Measurements from ENCODE around the gene HAND2. TPM values are rescaled to one million over a fixed set of nuclear protein-coding genes. Genes with fewer than 3 reads are reported as not detected.
A peak's percentile ranks its signal among the peaks of the same experiment; 100 is the strongest.

The HAND2 gene
- total and polyA plus RNA-seq, 4 donors = 0.06 to 0.77 (median 0.21) TPM

DNA sequence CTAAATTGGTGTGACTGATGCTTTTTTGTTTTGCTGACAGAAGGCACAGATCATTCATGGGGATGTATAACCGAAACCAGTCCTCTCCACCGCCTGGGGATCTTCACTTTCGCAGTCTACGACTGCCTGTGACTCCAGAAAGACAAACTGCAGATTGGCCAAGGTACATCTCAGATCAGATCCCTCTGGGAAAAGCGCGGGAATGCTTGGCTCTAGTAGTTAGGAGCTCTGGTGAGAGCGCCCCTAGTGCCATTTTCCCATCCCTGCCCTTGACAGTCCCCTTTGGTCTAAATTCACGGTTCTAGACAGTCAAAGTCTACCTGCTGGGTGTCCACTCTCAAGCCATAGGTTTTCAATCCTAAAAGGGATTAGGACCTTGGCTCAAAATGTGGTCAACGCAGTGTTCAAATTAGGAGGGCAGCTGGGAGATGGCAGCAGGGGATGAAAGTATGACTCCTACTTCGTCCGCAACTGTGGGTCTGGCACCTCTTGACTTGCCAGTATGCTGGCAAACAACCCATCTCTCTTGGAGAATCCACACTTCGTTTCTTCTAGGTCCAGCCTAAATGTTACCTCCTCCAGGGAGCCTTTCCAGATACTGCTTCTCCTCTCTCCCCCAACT, 6.9 kb upstream of the HAND2 start:
- peak in 2 of 3 donors; percentile 45 to 64 for DNase-seq
- Histone ChIP-seq H3K36me3 (ENCODE audit: control insufficient read depth in 4 of 4, insufficient read depth in 4 of 4, low read length in 4 of 4) (no peaks in the 10 kb centered on the region), H3K27me3 (ENCODE audit: control insufficient read depth in 3 of 3, insufficient read depth in 3 of 3, low read length in 2 of 3) (peaks cover 15 to 100% (median 93%) of the 10 kb centered on the region in 3 donors)

DNA sequence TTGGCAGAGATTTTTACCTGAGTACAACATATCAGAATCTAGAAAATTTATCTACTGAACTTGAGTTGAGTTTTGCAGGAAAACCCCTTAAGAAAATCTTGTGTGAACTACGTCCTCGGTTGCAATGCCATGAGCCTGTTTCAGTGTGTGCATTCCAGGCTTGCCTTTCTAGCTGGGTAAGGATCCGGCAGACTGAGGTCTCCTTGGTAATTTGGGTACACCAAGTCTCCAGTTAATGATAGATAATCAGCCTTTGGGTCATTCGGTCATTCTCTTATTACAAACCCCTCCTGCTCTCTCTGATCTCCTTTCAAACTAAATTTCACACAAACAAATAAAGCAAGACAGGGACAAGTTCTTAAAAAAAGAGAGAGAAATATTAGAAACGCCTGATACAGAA, 5.9 kb upstream of the HAND2 start:
- 29 to 34% methylated on average over 5 of the region's 5 CpGs for WGBS, 2 donors
- no peak for ATAC-seq (ENCODE audit: insufficient read depth, low FRiP score)

More for the DNA sequence above, 6.9 kb upstream of the HAND2 start:
- TF ChIP-seq, protein P1, sequence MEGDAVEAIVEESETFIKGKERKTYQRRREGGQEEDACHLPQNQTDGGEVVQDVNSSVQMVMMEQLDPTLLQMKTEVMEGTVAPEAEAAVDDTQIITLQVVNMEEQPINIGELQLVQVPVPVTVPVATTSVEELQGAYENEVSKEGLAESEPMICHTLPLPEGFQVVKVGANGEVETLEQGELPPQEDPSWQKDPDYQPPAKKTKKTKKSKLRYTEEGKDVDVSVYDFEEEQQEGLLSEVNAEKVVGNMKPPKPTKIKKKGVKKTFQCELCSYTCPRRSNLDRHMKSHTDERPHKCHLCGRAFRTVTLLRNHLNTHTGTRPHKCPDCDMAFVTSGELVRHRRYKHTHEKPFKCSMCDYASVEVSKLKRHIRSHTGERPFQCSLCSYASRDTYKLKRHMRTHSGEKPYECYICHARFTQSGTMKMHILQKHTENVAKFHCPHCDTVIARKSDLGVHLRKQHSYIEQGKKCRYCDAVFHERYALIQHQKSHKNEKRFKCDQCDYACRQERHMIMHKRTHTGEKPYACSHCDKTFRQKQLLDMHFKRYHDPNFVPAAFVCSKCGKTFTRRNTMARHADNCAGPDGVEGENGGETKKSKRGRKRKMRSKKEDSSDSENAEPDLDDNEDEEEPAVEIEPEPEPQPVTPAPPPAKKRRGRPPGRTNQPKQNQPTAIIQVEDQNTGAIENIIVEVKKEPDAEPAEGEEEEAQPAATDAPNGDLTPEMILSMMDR (IDR thresholded peaks at IDR 0.05; ENCODE audit: control extremely low read depth, extremely low read depth) = no peak
- 25 to 26% methylated on average over 12 of the region's 12 CpGs for whole genome bisulfite sequencing, 2 donors
- no peak for ATAC-seq (ENCODE audit: insufficient read depth, low FRiP score)
- no peak overlapping the region for H3K4me3 ChIP-seq
- peaks cover 0 to 17% (median 0%) of the 10 kb centered on the region in 4 donors for H3K9me3 ChIP-seq (ENCODE audit: control insufficient read depth in 4 of 4, insufficient read depth in 3 of 4, low read length in 3 of 4)
- no peak overlapping the region for H3K9ac ChIP-seq (ENCODE audit: insufficient read depth in 1 of 2, low read length in 2 of 2)
- peak overlapping the region in 1 of 2 donors; percentile 82 for H3K27ac ChIP-seq (ENCODE audit: low read depth in 1 of 2, low read length in 1 of 2)
- peaks cover 0 to 14% (median 12%) of the 10 kb centered on the region in 5 donors for H3K4me1 ChIP-seq (ENCODE audit: control insufficient read depth in 5 of 5, insufficient read depth in 5 of 5, low read length in 5 of 5)

DNA sequence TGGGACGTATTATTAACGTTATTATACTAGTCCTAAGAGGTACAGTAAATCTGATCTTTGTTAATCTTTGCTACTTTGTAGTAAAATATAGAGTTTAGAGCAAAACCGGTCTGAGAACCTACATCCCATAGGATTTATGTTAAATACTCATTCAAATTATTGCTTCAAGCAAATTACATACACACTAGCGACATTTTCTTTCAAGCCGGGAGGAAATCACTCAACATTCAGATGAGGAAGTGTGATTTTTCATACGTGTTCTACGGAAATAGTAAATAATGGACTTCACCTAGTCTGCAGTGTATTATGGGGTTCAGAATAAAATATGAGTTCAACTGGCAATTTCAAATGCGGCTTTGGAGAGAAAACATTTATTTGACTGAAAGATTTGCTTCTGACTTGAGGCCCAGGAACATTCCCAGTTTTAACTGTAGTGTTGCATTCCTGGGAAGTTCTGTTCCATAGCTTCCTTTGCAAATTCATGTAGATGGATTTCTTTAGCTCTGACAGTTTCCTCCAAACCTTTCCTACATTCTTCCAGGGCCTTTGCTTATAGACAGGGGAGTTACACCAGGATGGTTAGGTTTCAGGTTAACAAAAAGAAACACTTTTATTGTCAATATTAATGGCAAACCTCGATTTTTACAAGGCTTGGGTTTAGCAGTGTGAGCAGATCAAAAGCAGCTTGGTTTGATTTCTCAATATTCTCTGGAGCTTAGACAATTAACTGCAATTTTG, 5.3 kb upstream of the HAND2 start:
- WGBS, 2 donors = 13 to 18% methylated on average over 9 of the region's 9 CpGs
- Histone ChIP-seq H3K27ac (ENCODE audit: low read depth in 1 of 2, low read length in 1 of 2) (peak overlapping the region in 1 of 2 donors; percentile 90), H3K4me1 (ENCODE audit: control insufficient read depth in 5 of 5, insufficient read depth in 5 of 5, low read length in 5 of 5) (peaks cover 0 to 20% (median 12%) of the 10 kb centered on the region in 5 donors), H3K4me3 (no peak overlapping the region), H3K36me3 (ENCODE audit: control insufficient read depth in 4 of 4, insufficient read depth in 4 of 4, low read length in 4 of 4) (no peaks in the 10 kb centered on the region), H3K9ac (ENCODE audit: insufficient read depth in 1 of 2, low read length in 2 of 2) (no peak overlapping the region), H3K9me3 (ENCODE audit: control insufficient read depth in 4 of 4, insufficient read depth in 3 of 4, low read length in 3 of 4) (peaks cover 0 to 27% (median 0%) of the 10 kb centered on the region in 4 donors), H3K27me3 (ENCODE audit: control insufficient read depth in 3 of 3, insufficient read depth in 3 of 3, low read length in 2 of 3) (peaks cover 21 to 100% (median 99%) of the 10 kb centered on the region in 3 donors)
- TF ChIP-seq, protein P1 (IDR thresholded peaks at IDR 0.05; ENCODE audit: control extremely low read depth, extremely low read depth) = no peak
- peak in 2 of 3 donors; percentile 8 to 23 for DNase-seq
- ATAC-seq (ENCODE audit: insufficient read depth, low FRiP score) = no peak

More for the DNA sequence above, 5.9 kb upstream of the HAND2 start:
- H3K27ac ChIP-seq (ENCODE audit: low read depth in 1 of 2, low read length in 1 of 2) = peak overlapping the region in 1 of 2 donors; percentile 55
- peaks cover 21 to 100% (median 99%) of the 10 kb centered on the region in 3 donors for H3K27me3 ChIP-seq (ENCODE audit: control insufficient read depth in 3 of 3, insufficient read depth in 3 of 3, low read length in 2 of 3)
- peak in 2 of 3 donors; percentile 11 to 18 for DNase-seq
- no peaks in the 10 kb centered on the region for H3K36me3 ChIP-seq (ENCODE audit: control insufficient read depth in 4 of 4, insufficient read depth in 4 of 4, low read length in 4 of 4)
- H3K4me3 ChIP-seq = no peak overlapping the region
- H3K9me3 ChIP-seq (ENCODE audit: control insufficient read depth in 4 of 4, insufficient read depth in 3 of 4, low read length in 3 of 4) = peaks cover 0 to 24% (median 0%) of the 10 kb centered on the region in 4 donors
- no peak overlapping the region for H3K9ac ChIP-seq (ENCODE audit: insufficient read depth in 1 of 2, low read length in 2 of 2)
- H3K4me1 ChIP-seq (ENCODE audit: control insufficient read depth in 5 of 5, insufficient read depth in 5 of 5, low read length in 5 of 5) = peaks cover 0 to 18% (median 12%) of the 10 kb centered on the region in 5 donors
- TF ChIP-seq, protein P1 (IDR thresholded peaks at IDR 0.05; ENCODE audit: control extremely low read depth, extremely low read depth) = no peak
